K562 (cell line): ENCODE data around the gene KRI1. TPM values are rescaled to one million over a fixed set of nuclear protein-coding genes. Genes with fewer than 3 reads are reported as not detected.

ENCODE experiments used
- CREB1 ChIP-seq, 2 experiments: sonication (generic) in 1 of 2; formaldehyde crosslinking in 1 of 2; IDR thresholded peaks; 2 replicates each; pipeline versions ENCODE4 v1.6.1 to v1.8.0; 2012 to 2022; ENCODE audit warnings: inconsistent platforms in 1 of 2, mild to moderate bottlenecking in 1 of 2, missing genetic modification reagents in 1 of 2, moderate library complexity in 1 of 2
- HDAC8 ChIP-seq: fragments of 450-650 bp; IDR thresholded peaks from 2 replicates; pipeline ENCODE4 v1.6.1; 2016; ENCODE audit warnings: mild to moderate bottlenecking, missing genetic modification characterization, moderate library complexity, missing compliant biosample characterization
- PCBP1 ChIP-seq: fragments of 200-400 bp; formaldehyde crosslinking; IDR thresholded peaks from 2 replicates; pipeline ENCODE4 v1.6.1; 2018; ENCODE audit warnings: mild to moderate bottlenecking, low read depth, low read length; ENCODE audit not compliant: poor library complexity, severe bottlenecking
- PHF8 ChIP-seq: fragments of 200-600 bp; sonication (generic); IDR thresholded peaks from 2 replicates; pipeline ENCODE4 v1.6.1; 2012; ENCODE audit warnings: mixed run types, mild to moderate bottlenecking, inconsistent platforms, low read length, moderate library complexity, borderline replicate concordance
- RBM34 ChIP-seq: fragments of 200-400 bp; formaldehyde crosslinking; IDR thresholded peaks from 2 replicates; pipeline ENCODE4 v1.6.1; 2018; ENCODE audit warnings: low read length, borderline replicate concordance; ENCODE audit not compliant: insufficient read depth
- SMAD4 ChIP-seq: fragments of 250-450 bp; sonication (Bioruptor Pico); conservative IDR thresholded peaks from 2 replicates; pipeline ENCODE4 v1.8.0; 2021; ENCODE audit warnings: inconsistent platforms, mild to moderate bottlenecking, moderate library complexity
- UBTF ChIP-seq, 2 experiments: IDR thresholded peaks; 2 replicates each; pipeline ENCODE4 v1.6.1; 2012; ENCODE audit warnings: improper control_type of control experiment in 2 of 2, low read depth in 2 of 2, low read length in 2 of 2, borderline replicate concordance in 1 of 2
- ZBTB1 ChIP-seq: sonication (generic); formaldehyde crosslinking; IDR thresholded peaks from 2 replicates; pipeline ENCODE4 v1.8.1; 2023; ENCODE audit warnings: missing genetic modification reagents, low read depth, mild to moderate bottlenecking, borderline replicate concordance
- ZNF274 ChIP-seq: IDR thresholded peaks from 2 replicates; pipeline ENCODE4 v1.6.1; 2011; ENCODE audit warnings: low read depth, mild to moderate bottlenecking, low read length, moderate library complexity, borderline replicate concordance
- ZNF551 ChIP-seq: fragments of 250-450 bp; sonication (Bioruptor Pico); IDR thresholded peaks from 2 replicates; pipeline ENCODE4 v1.5.0; 2021; ENCODE audit warnings: mild to moderate bottlenecking, moderate library complexity
- polyA plus RNA-seq, 8 experiments: library from polyadenylated mRNA; depleted of rRNA in 4 of 8; stranded (reverse) in 5 of 8; unstranded in 3 of 8; fragments of >200 nt; fragmentation: Nextera tagmentation in 2 of 8; fragmentation: Illumina TruSeq in 1 of 8; extraction: Ambion mirVana in 2 of 8; extraction: Trizol in 1 of 8; gene quantifications; 2 replicates each; pipeline versions ENCODE4 v1.2.1 to v1.2.3, GENCODE V29; 2011 to 2014; ENCODE audit warnings: inconsistent platforms in 1 of 8, missing spikeins in 1 of 8
- total RNA-seq, 7 experiments: library from RNA; depleted of rRNA in 6 of 7; stranded (reverse); fragments of >200 nt in 6 of 7; fragmentation: Illumina TruSeq in 2 of 7; extraction: Trizol in 2 of 7; gene quantifications; 2 replicates each; pipeline versions ENCODE4 v1.2.1 to v1.2.3, GENCODE V29; 2011 to 2021; ENCODE audit warnings: low replicate concordance in 1 of 7
- TF ChIP-seq, protein P1 (sequence below), 2 experiments: fragments of 450-650 bp in 1 of 2; sonication (generic) in 1 of 2; formaldehyde crosslinking in 1 of 2; IDR thresholded peaks in 1 of 2; conservative IDR thresholded peaks in 1 of 2; 2 replicates each; pipeline versions ENCODE4 v1.6.1 to v1.8.1; 2016 to 2023; ENCODE audit warnings: mild to moderate bottlenecking in 2 of 2, moderate library complexity in 2 of 2, inconsistent platforms in 1 of 2, missing genetic modification reagents in 1 of 2
- TF ChIP-seq, protein P2 (sequence below): IDR thresholded peaks from 2 replicates; pipeline ENCODE4 v1.6.1; 2011; ENCODE audit warnings: borderline replicate concordance, low read depth, mild to moderate bottlenecking, moderate library complexity, low read length; ENCODE audit not compliant: insufficient read depth, poor library complexity, severe bottlenecking
- TF ChIP-seq, protein P3 (sequence below): fragments of 450-650 bp; IDR thresholded peaks from 2 replicates; pipeline ENCODE4 v1.7.1; 2018; ENCODE audit warnings: mild to moderate bottlenecking, low read depth; ENCODE audit not compliant: partially characterized antibody

KRI1 gene
- total and polyA plus RNA-seq, 9 of the 15 experiments (the other 6 are each of a cell fraction or from before 2014, with no cell fraction given) = 1.1 to 50.7 (median 24.7) TPM

DNA sequence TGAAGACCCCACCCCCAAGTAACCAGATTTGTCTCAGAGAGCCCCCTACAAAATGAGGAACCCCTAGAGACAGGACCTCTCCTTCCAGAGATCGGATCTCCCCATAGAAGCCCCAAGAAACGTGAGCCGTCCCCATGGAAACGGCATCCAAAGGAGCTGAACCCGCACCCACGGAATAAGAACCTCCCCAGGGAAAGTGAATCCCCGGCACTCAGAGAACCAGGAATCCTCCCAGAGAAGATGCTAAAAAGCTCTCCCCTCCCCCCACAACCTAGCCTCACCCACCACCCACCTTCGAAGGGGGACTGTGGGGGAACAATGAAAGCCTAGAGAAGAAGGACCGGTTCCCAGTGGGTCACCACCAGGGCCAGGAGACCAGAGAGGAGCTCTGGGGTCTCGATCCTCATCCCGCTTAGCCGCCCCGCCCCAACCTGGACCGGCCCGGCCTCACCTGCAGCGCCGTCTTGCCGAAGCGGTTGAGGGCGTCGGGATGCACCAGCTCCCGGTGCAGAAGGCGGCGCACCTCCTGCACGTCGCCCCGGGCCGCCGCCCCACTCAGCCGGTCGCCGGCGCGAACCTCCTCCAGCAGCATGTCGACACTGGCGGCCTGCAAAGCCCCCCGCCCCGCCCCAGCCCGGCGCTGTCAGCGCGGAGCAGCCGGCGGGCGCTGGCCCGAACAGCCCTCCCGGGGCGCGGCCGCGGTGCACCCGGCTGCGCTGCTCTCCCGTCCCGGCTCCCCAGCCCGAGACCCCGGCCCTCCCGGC lies 2.4 kb upstream of the KRI1 start (continued):
- no peak for TF ChIP-seq RBM34
- TF ChIP-seq PHF8 = no peak
- no peak for TF ChIP-seq ZNF551 (CRISPR knock-in tag)
- no peak for TF ChIP-seq HDAC8
- TF ChIP-seq PCBP1 = peak; percentile 70
- TF ChIP-seq ZNF274 = no peak
- TF ChIP-seq, protein P1, sequence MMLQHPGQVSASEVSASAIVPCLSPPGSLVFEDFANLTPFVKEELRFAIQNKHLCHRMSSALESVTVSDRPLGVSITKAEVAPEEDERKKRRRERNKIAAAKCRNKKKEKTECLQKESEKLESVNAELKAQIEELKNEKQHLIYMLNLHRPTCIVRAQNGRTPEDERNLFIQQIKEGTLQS (IDR thresholded peaks at IDR 0.05) = 0 out of 2 replicates have a peak, but pooled peaks have one; percentile 1
- TF ChIP-seq, protein P1 (CRISPR knock-in tag; conservative IDR thresholded peaks at IDR 0.05) = no peak
- TF ChIP-seq ZBTB1 (CRISPR knock-in tag) = no peak
- TF ChIP-seq SMAD4 (CRISPR knock-in tag) = peak; percentile 52
- peak in 1 of 2 experiments; percentile 68; a peak in 2 of 4 replicates for TF ChIP-seq UBTF (IDR thresholded peaks at IDR 0.05; ENCODE audit: borderline replicate concordance in 1 of 2, low read depth in 2 of 2, low read length in 2 of 2)
- TF ChIP-seq CREB1 (IDR thresholded peaks at IDR 0.05) = peak; percentile 62; the same call in 1 of the 2 replicates
- no peak for TF ChIP-seq CREB1 (CRISPR knock-in tag; IDR thresholded peaks at IDR 0.05)
- TF ChIP-seq, protein P2, sequence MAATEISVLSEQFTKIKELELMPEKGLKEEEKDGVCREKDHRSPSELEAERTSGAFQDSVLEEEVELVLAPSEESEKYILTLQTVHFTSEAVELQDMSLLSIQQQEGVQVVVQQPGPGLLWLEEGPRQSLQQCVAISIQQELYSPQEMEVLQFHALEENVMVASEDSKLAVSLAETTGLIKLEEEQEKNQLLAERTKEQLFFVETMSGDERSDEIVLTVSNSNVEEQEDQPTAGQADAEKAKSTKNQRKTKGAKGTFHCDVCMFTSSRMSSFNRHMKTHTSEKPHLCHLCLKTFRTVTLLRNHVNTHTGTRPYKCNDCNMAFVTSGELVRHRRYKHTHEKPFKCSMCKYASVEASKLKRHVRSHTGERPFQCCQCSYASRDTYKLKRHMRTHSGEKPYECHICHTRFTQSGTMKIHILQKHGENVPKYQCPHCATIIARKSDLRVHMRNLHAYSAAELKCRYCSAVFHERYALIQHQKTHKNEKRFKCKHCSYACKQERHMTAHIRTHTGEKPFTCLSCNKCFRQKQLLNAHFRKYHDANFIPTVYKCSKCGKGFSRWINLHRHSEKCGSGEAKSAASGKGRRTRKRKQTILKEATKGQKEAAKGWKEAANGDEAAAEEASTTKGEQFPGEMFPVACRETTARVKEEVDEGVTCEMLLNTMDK = no peak
- TF ChIP-seq, protein P3, sequence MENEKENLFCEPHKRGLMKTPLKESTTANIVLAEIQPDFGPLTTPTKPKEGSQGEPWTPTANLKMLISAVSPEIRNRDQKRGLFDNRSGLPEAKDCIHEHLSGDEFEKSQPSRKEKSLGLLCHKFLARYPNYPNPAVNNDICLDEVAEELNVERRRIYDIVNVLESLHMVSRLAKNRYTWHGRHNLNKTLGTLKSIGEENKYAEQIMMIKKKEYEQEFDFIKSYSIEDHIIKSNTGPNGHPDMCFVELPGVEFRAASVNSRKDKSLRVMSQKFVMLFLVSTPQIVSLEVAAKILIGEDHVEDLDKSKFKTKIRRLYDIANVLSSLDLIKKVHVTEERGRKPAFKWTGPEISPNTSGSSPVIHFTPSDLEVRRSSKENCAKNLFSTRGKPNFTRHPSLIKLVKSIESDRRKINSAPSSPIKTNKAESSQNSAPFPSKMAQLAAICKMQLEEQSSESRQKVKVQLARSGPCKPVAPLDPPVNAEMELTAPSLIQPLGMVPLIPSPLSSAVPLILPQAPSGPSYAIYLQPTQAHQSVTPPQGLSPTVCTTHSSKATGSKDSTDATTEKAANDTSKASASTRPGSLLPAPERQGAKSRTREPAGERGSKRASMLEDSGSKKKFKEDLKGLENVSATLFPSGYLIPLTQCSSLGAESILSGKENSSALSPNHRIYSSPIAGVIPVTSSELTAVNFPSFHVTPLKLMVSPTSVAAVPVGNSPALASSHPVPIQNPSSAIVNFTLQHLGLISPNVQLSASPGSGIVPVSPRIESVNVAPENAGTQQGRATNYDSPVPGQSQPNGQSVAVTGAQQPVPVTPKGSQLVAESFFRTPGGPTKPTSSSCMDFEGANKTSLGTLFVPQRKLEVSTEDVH = no peak
